T-cell (primary cell): ENCODE results near the gene TBC1D2. TPM values are rescaled to one million over a fixed set of nuclear protein-coding genes. Genes with fewer than 3 reads are reported as not detected.

Source experiments
- ATAC-seq, 4 experiments: fragments of 200-7000 bp in 3 of 4; fragments of 150-1000 bp in 1 of 4; cut with Tn5 transposase; replicated peaks in 1 of 4; 1 replicate in 3 of 4; 2 replicates in 1 of 4; pipeline ENCODE4 v1.10.0; 2021; ENCODE audit warnings: moderate library complexity in 3 of 4, mild to moderate bottlenecking in 2 of 4, moderate number of reproducible peaks in 1 of 4
- CTCF ChIA-PET, 2 donors: fragments of 300-600 bp; sonication (Branson Sonifier 250); formaldehyde crosslinking; loops; one replicate each; lab custom pipeline; 2022; ENCODE audit warnings: antibody characterized with exemption in 2 of 2; lab: Charles Lee
- POLR2A ChIA-PET, 2 donors: fragments of 300-600 bp; sonication (Branson Sonifier 250); formaldehyde crosslinking; loops; one replicate each; lab custom pipeline; 2022; ENCODE audit warnings: antibody characterized with exemption in 2 of 2; lab: Charles Lee
- DNase-seq, 35 experiments: peaks; one replicate each; pipeline versions ENCODE4 v3.0.0 to v3.0.0-alpha.2; 2013 to 2023
- H3K27ac ChIP-seq: one replicate; pipeline ENCODE4 v1.5.1; 2013; ENCODE audit warnings: low read length
- H3K27me3 ChIP-seq, 2 experiments: replicated peaks in 1 of 2; 1 replicate in 1 of 2; 2 replicates in 1 of 2; pipeline versions ENCODE4 v1.6.1 to v1.7.0; 2013; ENCODE audit warnings: low read length in 1 of 2, mixed read lengths in 1 of 2; ENCODE audit not compliant: control insufficient read depth in 2 of 2, insufficient read depth in 2 of 2; ENCODE audit errors: extremely low read depth in 1 of 2
- H3K36me3 ChIP-seq, 2 donors: 1 replicate in 1 of 2; 2 replicates in 1 of 2; pipeline versions ENCODE4 v1.6.1 to v1.7.0; 2013; ENCODE audit warnings: low read length in 1 of 2; ENCODE audit not compliant: control insufficient read depth in 2 of 2, insufficient read depth in 1 of 2; ENCODE audit errors: extremely low read depth in 1 of 2
- H3K4me1 ChIP-seq, 2 experiments: 1 replicate in 1 of 2; 2 replicates in 1 of 2; pipeline versions ENCODE4 v1.6.1 to v1.7.0; 2013; ENCODE audit warnings: low read length in 2 of 2, mixed read lengths in 1 of 2; ENCODE audit not compliant: insufficient read depth in 2 of 2, control insufficient read depth in 1 of 2; ENCODE audit errors: extremely low read depth in 1 of 2
- H3K4me3 ChIP-seq, 2 donors: 1 replicate in 1 of 2; 2 replicates in 1 of 2; pipeline versions ENCODE4 v1.5.1 to v1.7.0; 2013; ENCODE audit warnings: mild to moderate bottlenecking in 2 of 2, low read length in 1 of 2, moderate library complexity in 1 of 2; ENCODE audit not compliant: control insufficient read depth in 1 of 2; ENCODE audit errors: extremely low read depth in 1 of 2
- H3K9me3 ChIP-seq: 2 replicates; pipeline ENCODE4 v1.7.0; 2013
- H3K27ac Mint-ChIP-seq, 2 donors: one replicate each; pipeline ENCODE4 v1.8.0; 2020 to 2021; ENCODE audit warnings: mild to moderate bottlenecking in 2 of 2, mixed read lengths in 2 of 2
- H3K27me3 Mint-ChIP-seq, 2 donors: one replicate each; pipeline ENCODE4 v1.8.0; 2021 to 2022; ENCODE audit warnings: mixed read lengths in 2 of 2
- H3K36me3 Mint-ChIP-seq: one replicate; pipeline ENCODE4 v1.8.0; 2021; ENCODE audit warnings: mixed read lengths
- H3K4me1 Mint-ChIP-seq, 3 donors: one replicate each; pipeline ENCODE4 v1.8.0; 2020 to 2022; ENCODE audit warnings: mixed read lengths in 3 of 3, mild to moderate bottlenecking in 1 of 3
- H3K4me3 Mint-ChIP-seq, 3 donors: one replicate each; pipeline ENCODE4 v1.8.0; 2020 to 2022; ENCODE audit warnings: mild to moderate bottlenecking in 3 of 3, mixed read lengths in 3 of 3, moderate library complexity in 3 of 3
- H3K9me3 Mint-ChIP-seq, 3 donors: one replicate each; pipeline ENCODE4 v1.8.0; 2020 to 2022; ENCODE audit warnings: mixed read lengths in 3 of 3
- WGBS: methylation state at CpG from one replicate; pipeline ENCODE4 v1.1.5; 2013; ENCODE audit warnings: missing lambda C conversion rate; ENCODE audit not compliant: insufficient coverage; 5-methylcytosine and 5-hydroxymethylcytosine counted together
- total RNA-seq, 35 experiments: library from RNA in 6 of 35; stranded (reverse) in 6 of 35; fragments of 120-200 nt in 1 of 35; gene quantifications; one replicate each; pipeline versions ENCODE4 v1.2.1 to v1.2.4 and lab custom pipeline; 2013 to 2026

Gene TBC1D2
- total RNA-seq, 5 donors from 2014 or later (not counting 1 experiment from before 2014, with no cell fraction given), result 4.5 to 10.7 (median 7.1) TPM

DNA sequence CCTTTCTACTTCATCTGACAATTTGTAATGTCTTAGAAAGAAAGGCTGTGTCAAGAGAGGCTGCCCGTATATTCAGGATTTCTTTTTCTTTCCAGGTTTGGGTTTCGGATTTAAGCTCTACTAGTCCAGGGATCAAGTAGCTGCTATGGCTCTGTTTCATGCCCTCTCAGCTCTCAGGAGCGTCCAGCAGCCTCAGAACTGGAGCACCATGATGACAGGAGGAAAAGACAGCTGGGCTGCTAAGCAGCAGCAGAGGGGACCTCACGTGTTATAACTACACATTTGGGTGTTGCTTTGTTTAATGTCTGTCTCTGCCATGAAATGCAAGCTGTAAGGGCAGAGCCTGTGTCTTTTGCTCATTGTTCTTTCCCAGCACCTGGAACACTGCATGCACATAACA, 28.5 kb downstream of the TBC1D2 start:
- ChIA-PET CTCF (no interaction called here), POLR2A (interaction anchor here in 1 of 2 donors (0.7 kb wide), 1 partner anchor 12 kb away, joined by 7 read pairs; no protein-coding TSS in a partner anchor)
- Histone ChIP-seq H3K27ac (no peak overlapping the region), H3K4me3 (no peak overlapping the region), H3K27me3 (no peaks in the 10 kb centered on the region), H3K36me3 (peaks cover 15 to 58% of the 10 kb centered on the region in 2 donors), H3K9me3 (no peaks in the 10 kb centered on the region), H3K4me1 (no peaks in the 10 kb centered on the region)
- no peak overlapping the region for H3K27ac Mint-ChIP-seq
- no peak overlapping the region for H3K4me3 Mint-ChIP-seq
- DNase-seq (no peak), ATAC-seq (no peak)
- peaks cover 0 to 3% (median 0%) of the 10 kb centered on the region in 3 donors for H3K4me1 Mint-ChIP-seq
- no peaks in the 10 kb centered on the region for H3K27me3 Mint-ChIP-seq
- WGBS, result 94% methylated on average over 2 of the region's 4 CpGs
- H3K36me3 Mint-ChIP-seq, result peaks cover 45% of the 10 kb centered on the region
- no peaks in the 10 kb centered on the region for H3K9me3 Mint-ChIP-seq

GRCh38 chr9:98226516-98226915, 28.9 kb downstream of the TBC1D2 start:
- H3K27me3 ChIP-seq, result no peaks in the 10 kb centered on the region
- no peak overlapping the region for H3K4me3 Mint-ChIP-seq
- WGBS, result no CpG with 5 or more reads among the region's 1 CpG
- H3K27me3 Mint-ChIP-seq, result no peaks in the 10 kb centered on the region
- DNase-seq (no peak), ATAC-seq (no peak)
- H3K27ac Mint-ChIP-seq, result no peak overlapping the region
- no peak overlapping the region for H3K27ac ChIP-seq
- ChIA-PET CTCF (no interaction called here), POLR2A (no interaction called here)
- no peaks in the 10 kb centered on the region for H3K9me3 Mint-ChIP-seq
- H3K4me1 ChIP-seq, result no peaks in the 10 kb centered on the region
- H3K4me1 Mint-ChIP-seq, result peaks cover 0 to 3% (median 0%) of the 10 kb centered on the region in 3 donors
- H3K36me3 Mint-ChIP-seq, result peaks cover 45% of the 10 kb centered on the region
- H3K9me3 ChIP-seq, result no peaks in the 10 kb centered on the region
- peaks cover 15 to 57% of the 10 kb centered on the region in 2 donors for H3K36me3 ChIP-seq
- no peak overlapping the region for H3K4me3 ChIP-seq

DNA sequence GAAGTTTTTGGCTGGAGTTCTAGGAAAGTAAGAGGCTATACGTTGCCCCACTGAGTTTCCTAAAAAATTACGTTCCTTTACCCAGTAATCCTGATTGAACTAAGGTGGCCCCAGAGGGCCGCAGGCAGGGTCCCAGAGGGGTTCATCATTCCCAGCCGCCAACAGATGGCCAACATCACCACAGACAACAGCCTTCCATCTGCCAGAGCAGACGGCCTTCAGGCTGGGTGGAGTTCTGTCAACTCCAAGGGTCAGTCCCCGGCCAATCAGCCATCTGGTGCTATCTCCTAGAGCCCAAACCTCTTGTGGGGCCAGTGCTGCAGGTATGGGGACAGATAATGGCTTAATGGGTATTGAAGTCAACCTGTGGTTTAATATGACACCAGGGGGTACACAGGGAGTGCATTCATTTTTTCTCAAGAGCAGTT, 30.4 kb downstream of the TBC1D2 start:
- peaks cover 0 to 3% (median 0%) of the 10 kb centered on the region in 3 donors for H3K4me1 Mint-ChIP-seq
- peaks cover 44% of the 10 kb centered on the region for H3K36me3 Mint-ChIP-seq

GRCh38 chr9:98222885-98223691, 32.4 kb downstream of the TBC1D2 start:
- 52% methylated on average over 3 of the region's 5 CpGs for WGBS
- H3K4me3 ChIP-seq, result no peak overlapping the region
- Mint-ChIP-seq H3K4me1 (peaks cover 0 to 3% (median 0%) of the 10 kb centered on the region in 3 donors), H3K9me3 (no peaks in the 10 kb centered on the region), H3K4me3 (no peak overlapping the region), H3K36me3 (peaks cover 40% of the 10 kb centered on the region), H3K27ac (peak overlapping the region in 1 of 2 donors; percentile 32), H3K27me3 (no peaks in the 10 kb centered on the region)
- H3K27ac ChIP-seq, result no peak overlapping the region
- POLR2A ChIA-PET, result interaction anchor here in 1 of 2 donors (0.5 kb wide), 1 partner anchor 383 kb away, joined by 11 read pairs; no protein-coding TSS in a partner anchor
- no peaks in the 10 kb centered on the region for H3K4me1 ChIP-seq
- DNase-seq, result no peak
- H3K36me3 ChIP-seq, result peaks cover 17 to 48% of the 10 kb centered on the region in 2 donors
- ATAC-seq, result no peak
- CTCF ChIA-PET, result no interaction called here
- H3K9me3 ChIP-seq, result no peaks in the 10 kb centered on the region
- no peaks in the 10 kb centered on the region for H3K27me3 ChIP-seq

More for the DNA sequence above, 30.4 kb downstream of the TBC1D2 start:
- POLR2A ChIA-PET, result no interaction called here
- no peaks in the 10 kb centered on the region for H3K9me3 ChIP-seq
- 100% methylated on average over 3 of the region's 6 CpGs for WGBS
- H3K27me3 Mint-ChIP-seq, result no peaks in the 10 kb centered on the region
- no peaks in the 10 kb centered on the region for H3K9me3 Mint-ChIP-seq
- no peak overlapping the region for H3K4me3 Mint-ChIP-seq
- H3K4me3 ChIP-seq, result no peak overlapping the region
- no peaks in the 10 kb centered on the region for H3K4me1 ChIP-seq
- H3K36me3 ChIP-seq, result peaks cover 23 to 59% of the 10 kb centered on the region in 2 donors
- no peak for DNase-seq
- no peak overlapping the region for H3K27ac ChIP-seq
- H3K27ac Mint-ChIP-seq, result no peak overlapping the region
- CTCF ChIA-PET, result no interaction called here
- no peaks in the 10 kb centered on the region for H3K27me3 ChIP-seq
- no peak for ATAC-seq

DNA sequence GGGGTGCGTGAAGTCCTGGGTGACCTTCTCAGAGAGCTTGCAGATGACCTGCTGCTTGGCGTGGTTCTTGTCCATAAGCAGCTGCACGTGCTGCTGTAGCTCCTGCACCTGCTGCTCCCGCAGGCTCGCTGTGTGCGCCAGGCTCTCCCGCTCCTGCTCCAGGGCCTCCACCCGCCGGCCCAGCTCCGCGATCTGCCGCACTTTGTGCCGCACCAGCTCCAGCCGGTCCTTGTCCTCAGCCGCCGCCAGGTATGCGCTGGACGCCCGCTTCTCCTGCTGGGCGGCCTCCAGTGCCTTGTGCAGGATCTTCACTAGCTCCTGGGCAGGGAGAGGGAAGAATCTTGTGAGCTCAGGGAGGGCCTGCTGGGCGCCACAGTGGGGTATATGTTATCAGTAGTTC, 34.5 kb downstream of the TBC1D2 start:
- Histone ChIP-seq H3K4me3 (no peak overlapping the region), H3K9me3 (no peaks in the 10 kb centered on the region), H3K36me3 (peaks cover 16 to 33% of the 10 kb centered on the region in 2 donors), H3K4me1 (no peaks in the 10 kb centered on the region), H3K27me3 (no peaks in the 10 kb centered on the region), H3K27ac (no peak overlapping the region)
- ATAC-seq (no peak), DNase-seq (no peak)
- H3K27ac Mint-ChIP-seq, result no peak overlapping the region
- WGBS, result 96% methylated on average over 20 of the region's 21 CpGs
- H3K27me3 Mint-ChIP-seq, result no peaks in the 10 kb centered on the region
- no peaks in the 10 kb centered on the region for H3K9me3 Mint-ChIP-seq
- H3K36me3 Mint-ChIP-seq, result peaks cover 33% of the 10 kb centered on the region
- POLR2A ChIA-PET, result no interaction called here
- H3K4me3 Mint-ChIP-seq, result no peak overlapping the region
- CTCF ChIA-PET, result interaction anchor here in 1 of 2 donors (0.7 kb wide), 1 partner anchor 17 kb away, joined by 3 read pairs; no protein-coding TSS in a partner anchor
- peaks cover 0 to 3% (median 0%) of the 10 kb centered on the region in 3 donors for H3K4me1 Mint-ChIP-seq

DNA sequence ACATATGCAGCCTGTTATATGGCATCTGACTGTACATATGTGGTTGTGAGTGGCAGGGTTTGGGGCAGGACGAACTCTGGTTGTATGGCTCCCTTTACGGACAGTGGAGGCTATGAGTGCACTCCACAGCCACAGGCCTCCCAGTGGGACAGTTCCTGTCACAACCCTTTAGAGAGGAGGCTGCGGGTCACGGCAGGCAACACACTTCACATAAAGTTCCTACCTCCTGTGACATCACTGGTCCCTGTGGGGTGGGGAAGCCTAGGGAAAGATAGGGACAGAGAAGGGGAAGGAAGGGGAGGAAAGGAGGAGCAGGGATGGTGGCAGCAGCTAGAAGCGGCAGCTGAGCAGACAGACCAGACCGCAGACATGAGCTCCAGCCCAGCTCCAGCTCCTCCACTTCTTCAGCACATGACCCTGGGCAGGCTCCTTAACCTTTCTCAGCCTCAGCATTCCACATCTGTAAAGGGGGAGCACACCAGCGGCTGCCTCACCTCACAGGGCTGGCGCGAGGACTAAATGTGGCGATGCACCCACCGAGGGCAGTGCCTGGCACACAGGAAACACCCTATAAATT, 35.6 kb downstream of the TBC1D2 start:
- H3K27me3 ChIP-seq, result no peaks in the 10 kb centered on the region
- WGBS, result 98% methylated on average over 6 of the region's 11 CpGs
- ChIA-PET POLR2A (no interaction called here), CTCF (no interaction called here)
- peaks cover 0 to 3% (median 0%) of the 10 kb centered on the region in 3 donors for H3K4me1 Mint-ChIP-seq
- H3K36me3 Mint-ChIP-seq, result peaks cover 38% of the 10 kb centered on the region
- no peak overlapping the region for H3K4me3 ChIP-seq
- no peak overlapping the region for H3K27ac Mint-ChIP-seq
- peaks cover 16 to 27% of the 10 kb centered on the region in 2 donors for H3K36me3 ChIP-seq
- ATAC-seq, result no peak
- DNase-seq, result no peak
- no peak overlapping the region for H3K4me3 Mint-ChIP-seq
- H3K27ac ChIP-seq, result no peak overlapping the region
- no peaks in the 10 kb centered on the region for H3K4me1 ChIP-seq
- H3K27me3 Mint-ChIP-seq, result no peaks in the 10 kb centered on the region
- no peaks in the 10 kb centered on the region for H3K9me3 ChIP-seq
- H3K9me3 Mint-ChIP-seq, result no peaks in the 10 kb centered on the region
